HG02852 (cell line): ENCODE measurements around the gene NCKAP1.
A peak's percentile ranks its signal among the peaks of the same experiment; 100 is the strongest.
"Not testable (repeated sequence)": the region's sequence is repeated elsewhere in the genome, so short reads cannot be mapped to it uniquely, and the experiment has no call there.

Experiments
- ATAC-seq: cut with Tn5 transposase; IDR thresholded peaks from one replicate; pipeline ENCODE4 v1.9.1; 2021; ENCODE audit warnings: mild to moderate bottlenecking, moderate library complexity; ENCODE audit not compliant: unreplicated experiment

Gene NCKAP1

GRCh38 chr2:183009249-183009899, 28.9 kb downstream of the NCKAP1 start:
- no peak for ATAC-seq

GRCh38 chr2:183001948-183002347, 36.3 kb downstream of the NCKAP1 start:
- no peak for ATAC-seq

GRCh38 chr2:183000846-183001245, 37.4 kb downstream of the NCKAP1 start:
- no peak for ATAC-seq

- no peak for ATAC-seq
Measured at GRCh38 chr2:182999348-183000028, 38.8 kb downstream of the NCKAP1 start.

GRCh38 chr2:182994228-182994912, 43.9 kb downstream of the NCKAP1 start:
- no peak for ATAC-seq

- ATAC-seq: no peak
Measured at GRCh38 chr2:182982941-182983340, 55.3 kb downstream of the NCKAP1 start.

- not testable (repeated sequence) for ATAC-seq
Measured at GRCh38 chr2:182981475-182981874, 56.8 kb downstream of the NCKAP1 start.

GRCh38 chr2:182980652-182981051, 57.6 kb downstream of the NCKAP1 start:
- no peak for ATAC-seq

- ATAC-seq: peak; percentile 80
Measured at GRCh38 chr2:182980115-182980514, 58.1 kb downstream of the NCKAP1 start.

- peak; percentile 37 for ATAC-seq
Measured at GRCh38 chr2:182977463-182977862, 60.8 kb downstream of the NCKAP1 start.

- no peak for ATAC-seq
Measured at GRCh38 chr2:182973441-182974352, 64.6 kb downstream of the NCKAP1 start.

- no peak for ATAC-seq
Measured at GRCh38 chr2:182972548-182972942, 65.7 kb downstream of the NCKAP1 start.

- peak; percentile 63 for ATAC-seq
Measured at GRCh38 chr2:182971820-182972547, 66.3 kb downstream of the NCKAP1 start.

GRCh38 chr2:182970486-182970885, 67.8 kb downstream of the NCKAP1 start:
- ATAC-seq: no peak

- ATAC-seq: no peak
Measured at GRCh38 chr2:182968493-182968892, 69.8 kb downstream of the NCKAP1 start.

GRCh38 chr2:182966356-182966755, 71.9 kb downstream of the NCKAP1 start:
- ATAC-seq: not testable (repeated sequence)

- no peak for ATAC-seq
Measured at GRCh38 chr2:182962641-182963040, 75.6 kb downstream of the NCKAP1 start.

GRCh38 chr2:182960869-182961268, 77.4 kb downstream of the NCKAP1 start:
- ATAC-seq: not testable (repeated sequence)

- ATAC-seq: no peak
Measured at GRCh38 chr2:182954789-182955188, 83.5 kb downstream of the NCKAP1 start.

GRCh38 chr2:182952741-182953450, 85.4 kb downstream of the NCKAP1 start:
- no peak for ATAC-seq
